ENCODE data around the gene CUEDC1.

GRCh38 chr17:57860414-57860999 lies 94.7 kb downstream of the CUEDC1 start:
- TF ChIP-seq CTCF (IDR thresholded peaks at IDR 0.05), result no peak
- TF ChIP-seq POLR2A (IDR thresholded peaks at IDR 0.05), result no peak

All from heart left ventricle (tissue), 13 donors.